Measurements from ENCODE around the gene COQ10A. TPM values are rescaled to one million over a fixed set of nuclear protein-coding genes. Genes with fewer than 3 reads are reported as not detected.

Gene COQ10A
- total and polyA plus RNA-seq, 2 of the 8 experiments (the other 6 are each of a cell fraction or from before 2014, with no cell fraction given), result 21.8 to 42.9 TPM

DNA sequence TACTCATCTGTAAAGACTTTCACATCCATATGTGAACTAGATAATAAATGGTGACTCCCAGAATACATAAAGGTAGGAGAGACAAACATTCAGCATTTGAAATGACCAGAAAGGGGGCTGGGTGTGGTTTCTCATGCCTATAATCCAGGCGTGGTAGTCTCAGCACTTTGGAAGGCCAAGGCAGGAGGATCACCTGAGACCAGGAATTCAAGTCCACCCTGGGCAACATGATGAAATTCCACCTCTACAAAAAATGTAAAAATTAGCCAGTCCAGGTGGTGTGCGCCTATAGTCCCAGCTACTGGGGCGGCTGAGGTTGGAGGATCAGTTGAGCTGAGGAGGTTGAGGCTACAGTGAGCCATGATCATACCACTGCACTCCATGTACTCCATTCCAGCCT, 37.5 kb downstream of the COQ10A start:
- WGBS, 2 experiments (ENCODE audit: extremely low coverage in 1 of 2, insufficient coverage in 1 of 2, insufficient read length in 1 of 2, insufficient replicate concordance in 2 of 2, low coverage in 1 of 2, low lambda C conversion rate in 2 of 2, missing lambda C conversion rate in 1 of 2), result 95% methylated on average over 3 of the region's 3 CpGs; no CpG with 5 or more reads in 1 of the 2 experiments
- Histone ChIP-seq H3K79me2 (ENCODE audit: control insufficient read depth in 1 of 2, insufficient read depth in 2 of 2, low read length in 2 of 2) (peaks cover 0 to 5% of the 10 kb centered on the region in 2 experiments; a peak in 2 of 4 replicates), H3K9ac (replicated peaks in 1 of 4; ENCODE audit: extremely low read depth in 1 of 4, low read depth in 3 of 4, low read length in 3 of 4) (no peak overlapping the region), H3K4me1 (replicated peaks in 1 of 4; ENCODE audit: control insufficient read depth in 3 of 4, insufficient read depth in 4 of 4, low read length in 3 of 4) (peaks cover 0 to 5% (median 2%) of the 10 kb centered on the region in 4 experiments; a peak in 4 of 7 replicates), H3K23ac (ENCODE audit: insufficient read length) (no peak overlapping the region), H3K4me2 (ENCODE audit: insufficient read depth in 1 of 2, low read depth in 2 of 2, low read length in 2 of 2) (no peak overlapping the region), H4K5ac (ENCODE audit: insufficient read length, low read depth, low read length) (no peak overlapping the region), H3K18ac (ENCODE audit: extremely low read depth, low read length) (no peak overlapping the region), H4K20me1 (replicated peaks in 1 of 2; ENCODE audit: control insufficient read depth in 1 of 2, insufficient read depth in 2 of 2, low read length in 2 of 2) (no peaks in the 10 kb centered on the region), H2BK12ac (ENCODE audit: low read depth, low read length) (no peak overlapping the region), H2BK15ac (ENCODE audit: low read length) (no peak overlapping the region), H4K91ac (replicated peaks; ENCODE audit: insufficient read length, low read length) (no peak overlapping the region), H3K23me2 (ENCODE audit: low read depth, low read length) (peaks cover 3% of the 10 kb centered on the region; the same call in 1 of the 2 replicates), H3K14ac (ENCODE audit: insufficient read length) (no peak overlapping the region), H3K27me3 (replicated peaks in 1 of 4; ENCODE audit: control insufficient read depth in 3 of 4, extremely low read depth in 1 of 4, insufficient read depth in 3 of 4, low read length in 3 of 4) (no peaks in the 10 kb centered on the region), H2AFZ (ENCODE audit: low read length) (no peak overlapping the region), H2BK120ac (replicated peaks; ENCODE audit: low read depth, low read length) (no peak overlapping the region), H3K27ac (ENCODE audit: low read depth, low read length) (no peak overlapping the region), H3K56ac (replicated peaks; ENCODE audit: insufficient read length, low read depth, low read length) (no peak overlapping the region), H3K4ac (replicated peaks; ENCODE audit: insufficient read length, low read depth, low read length) (no peak overlapping the region), H3K36me3 (ENCODE audit: control insufficient read depth in 2 of 4, insufficient read depth in 4 of 4, low read length in 3 of 4) (peaks cover 0 to 40% (median 25%) of the 10 kb centered on the region in 4 experiments; a peak in 7 of 8 replicates), H2AK5ac (ENCODE audit: low read depth, low read length) (no peak overlapping the region), H4K8ac (ENCODE audit: extremely low read depth, insufficient read depth, low read length) (no peak overlapping the region), H2BK20ac (ENCODE audit: low read length) (no peak overlapping the region), H3K4me3 (ENCODE audit: extremely low read depth in 1 of 4, insufficient read depth in 2 of 4, low read depth in 3 of 4, low read length in 4 of 4) (no peak overlapping the region), H2BK5ac (ENCODE audit: low read depth, low read length) (no peak overlapping the region), H3K9me3 (ENCODE audit: insufficient read depth in 2 of 2, low read depth in 1 of 2, low read length in 1 of 2) (no peaks in the 10 kb centered on the region), H3K79me1 (ENCODE audit: low read depth, low read length) (no peaks in the 10 kb centered on the region)
- DNase-seq (ENCODE audit: low read depth in 1 of 2, low spot score in 2 of 2) (no peak), FAIRE-seq (no peak)
- ChIA-PET CTCF (ENCODE audit: partially characterized antibody) (interaction anchor here (1.1 to 1.3 kb wide), 2 partner anchors 9 to 10 kb away, joined by 3 read pairs; no protein-coding TSS in a partner anchor), POLR2A (ENCODE audit: partially characterized antibody) (interaction anchor here (0.6 to 1.9 kb wide), 3 partner anchors 86 to 100 kb away, joined by 3 to 6 read pairs (median 3); no protein-coding TSS in a partner anchor)
- TF ChIP-seq EGR1 (IDR thresholded peaks at IDR 0.05; ENCODE audit: borderline replicate concordance, low read depth, low read length), result no peak
- no peak for TF ChIP-seq CREB1 (IDR thresholded peaks at IDR 0.05)
- no peak for TF ChIP-seq POLR2AphosphoS5 (IDR thresholded peaks at IDR 0.05; ENCODE audit: low read depth, low read length)
- TF ChIP-seq CEBPB (IDR thresholded peaks at IDR 0.05; ENCODE audit: low read depth, low read length), result no peak
- TF ChIP-seq ZNF274 (IDR thresholded peaks at IDR 0.05; ENCODE audit: borderline replicate concordance, extremely low read depth, low read length), result no peak
- no peak for TF ChIP-seq CBX5 (IDR thresholded peaks at IDR 0.05; ENCODE audit: low read depth, low read length)
- no peak for TF ChIP-seq YY1 (IDR thresholded peaks at IDR 0.05; ENCODE audit: low read depth, low read length)
- no peak for TF ChIP-seq NANOG (IDR thresholded peaks at IDR 0.05; ENCODE audit: insufficient read depth, low read depth, low read length, poor library complexity, severe bottlenecking)
- TF ChIP-seq RNF2 (IDR thresholded peaks at IDR 0.05; ENCODE audit: borderline replicate concordance, low read depth, low read length, missing control alignments, poor library complexity, severe bottlenecking), result no peak
- TF ChIP-seq KDM1A (IDR thresholded peaks at IDR 0.05; ENCODE audit: borderline replicate concordance, low read length), result no peak
- TF ChIP-seq, protein P1, sequence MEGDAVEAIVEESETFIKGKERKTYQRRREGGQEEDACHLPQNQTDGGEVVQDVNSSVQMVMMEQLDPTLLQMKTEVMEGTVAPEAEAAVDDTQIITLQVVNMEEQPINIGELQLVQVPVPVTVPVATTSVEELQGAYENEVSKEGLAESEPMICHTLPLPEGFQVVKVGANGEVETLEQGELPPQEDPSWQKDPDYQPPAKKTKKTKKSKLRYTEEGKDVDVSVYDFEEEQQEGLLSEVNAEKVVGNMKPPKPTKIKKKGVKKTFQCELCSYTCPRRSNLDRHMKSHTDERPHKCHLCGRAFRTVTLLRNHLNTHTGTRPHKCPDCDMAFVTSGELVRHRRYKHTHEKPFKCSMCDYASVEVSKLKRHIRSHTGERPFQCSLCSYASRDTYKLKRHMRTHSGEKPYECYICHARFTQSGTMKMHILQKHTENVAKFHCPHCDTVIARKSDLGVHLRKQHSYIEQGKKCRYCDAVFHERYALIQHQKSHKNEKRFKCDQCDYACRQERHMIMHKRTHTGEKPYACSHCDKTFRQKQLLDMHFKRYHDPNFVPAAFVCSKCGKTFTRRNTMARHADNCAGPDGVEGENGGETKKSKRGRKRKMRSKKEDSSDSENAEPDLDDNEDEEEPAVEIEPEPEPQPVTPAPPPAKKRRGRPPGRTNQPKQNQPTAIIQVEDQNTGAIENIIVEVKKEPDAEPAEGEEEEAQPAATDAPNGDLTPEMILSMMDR (IDR thresholded peaks at IDR 0.05; ENCODE audit: control extremely low read depth in 1 of 3, insufficient read depth in 1 of 3, low read depth in 1 of 3, low read length in 3 of 3), result no peak
